DND-41 (cell line): Measurements from ENCODE around the gene EYA2.

Source experiments
- ATAC-seq: fragments of 200-7000 bp; cut with Tn5 transposase; 3 replicates; pipeline ENCODE4 v1.9.1; 2021; ENCODE audit warnings: low read depth; ENCODE audit not compliant: insufficient read depth
- DNase-seq: peaks from one replicate; pipeline ENCODE4 v3.0.0-alpha.2; 2020
- H2AFZ ChIP-seq: 2 replicates; pipeline ENCODE4 v1.6.0; 2012; ENCODE audit warnings: low read depth, low read length
- H3K27ac ChIP-seq: 2 replicates; pipeline ENCODE4 v1.5.1; 2012; ENCODE audit warnings: low read length, inconsistent platforms
- H3K27me3 ChIP-seq: fragments of 200-600 bp; sonication (generic); 2 replicates; pipeline ENCODE4 v1.6.0; 2012; ENCODE audit warnings: low read length, mild to moderate bottlenecking, inconsistent platforms; ENCODE audit not compliant: insufficient read depth, poor library complexity
- H3K36me3 ChIP-seq: 2 replicates; pipeline ENCODE4 v1.5.1; 2012; ENCODE audit warnings: low read length, inconsistent platforms; ENCODE audit not compliant: insufficient read depth
- H3K4me1 ChIP-seq: 2 replicates; pipeline ENCODE4 v1.5.1; 2012; ENCODE audit warnings: mild to moderate bottlenecking, low read length; ENCODE audit not compliant: insufficient read depth
- H3K4me2 ChIP-seq: 2 replicates; pipeline ENCODE4 v1.6.0; 2012; ENCODE audit warnings: mild to moderate bottlenecking, moderate library complexity, low read length, inconsistent platforms; ENCODE audit not compliant: insufficient read depth
- H3K4me3 ChIP-seq, 2 experiments: fragments of 200-600 bp in 1 of 2; shearing (Covaris generic) in 1 of 2; 2 replicates each; pipeline ENCODE4 v1.5.1; 2012 to 2016; ENCODE audit warnings: inconsistent platforms in 2 of 2, low read length in 2 of 2, mild to moderate bottlenecking in 2 of 2, low read depth in 1 of 2, moderate library complexity in 1 of 2
- H3K79me2 ChIP-seq: 2 replicates; pipeline ENCODE4 v1.6.0; 2012; ENCODE audit warnings: low read length, inconsistent platforms; ENCODE audit not compliant: insufficient read depth
- H3K9ac ChIP-seq: 2 replicates; pipeline ENCODE4 v1.6.0; 2012; ENCODE audit warnings: low read depth, mild to moderate bottlenecking, inconsistent platforms, low read length, moderate library complexity
- H3K9me3 ChIP-seq: 2 replicates; pipeline ENCODE4 v1.5.1; 2012; ENCODE audit warnings: low read length, moderate library complexity, mild to moderate bottlenecking, inconsistent platforms; ENCODE audit not compliant: insufficient read depth, severe bottlenecking
- H4K20me1 ChIP-seq: 2 replicates; pipeline ENCODE4 v1.6.0; 2012; ENCODE audit warnings: low read length; ENCODE audit not compliant: insufficient read depth
- CTCF ChIP-seq: IDR thresholded peaks from 2 replicates; pipeline ENCODE4 v1.5.1; 2012; ENCODE audit warnings: borderline replicate concordance, low read length, moderate library complexity, mild to moderate bottlenecking; ENCODE audit not compliant: poor library complexity, severe bottlenecking; ENCODE audit errors: extremely low read depth
- EZH2 ChIP-seq: IDR thresholded peaks from 3 replicates; pipeline ENCODE4 v1.6.1; 2012; ENCODE audit warnings: borderline replicate concordance, low read depth, mild to moderate bottlenecking, moderate library complexity, low read length, inconsistent platforms; ENCODE audit not compliant: severe bottlenecking

EYA2 gene

GRCh38 chr20:47233333-47234188, 338.9 kb downstream of the EYA2 start:
- Histone ChIP-seq H3K4me3 (no peak overlapping the region), H3K9me3 (no peaks in the 10 kb centered on the region), H3K27ac (no peak overlapping the region), H3K4me2 (no peak overlapping the region), H3K36me3 (peaks cover 95% of the 10 kb centered on the region), H3K27me3 (no peaks in the 10 kb centered on the region), H3K4me1 (no peaks in the 10 kb centered on the region), H3K79me2 (no peaks in the 10 kb centered on the region), H4K20me1 (peaks cover 7% of the 10 kb centered on the region; the same call in 1 of the 2 replicates), H3K9ac (no peak overlapping the region), H2AFZ (no peak overlapping the region)
- DNase-seq (no peak), ATAC-seq (no peak)
- TF ChIP-seq EZH2 (no peak), CTCF (no peak)

- H3K36me3 ChIP-seq, result peaks cover 94% of the 10 kb centered on the region
- H3K79me2 ChIP-seq, result no peaks in the 10 kb centered on the region
- TF ChIP-seq CTCF (no peak), EZH2 (no peak)
Measured at GRCh38 chr20:47235111-47235510, 340.5 kb downstream of the EYA2 start.

GRCh38 chr20:47235853-47236638, 341.4 kb downstream of the EYA2 start:
- DNase-seq, result no peak
- Histone ChIP-seq H3K4me3 (no peak overlapping the region), H3K79me2 (no peaks in the 10 kb centered on the region), H3K4me1 (no peaks in the 10 kb centered on the region), H3K36me3 (peaks cover 85% of the 10 kb centered on the region), H4K20me1 (peaks cover 11% of the 10 kb centered on the region; the same call in 1 of the 2 replicates), H3K9ac (no peak overlapping the region), H3K27me3 (no peaks in the 10 kb centered on the region), H3K4me2 (no peak overlapping the region), H2AFZ (no peak overlapping the region), H3K27ac (no peak overlapping the region), H3K9me3 (no peaks in the 10 kb centered on the region)
- TF ChIP-seq EZH2, result no peak
- TF ChIP-seq CTCF, result no peak
- ATAC-seq, result no peak

More at GRCh38 chr20:47235111-47235510, 340.5 kb downstream of the EYA2 start:
- Histone ChIP-seq H3K9me3 (no peaks in the 10 kb centered on the region), H3K4me1 (no peaks in the 10 kb centered on the region), H3K4me2 (no peak overlapping the region), H3K4me3 (no peak overlapping the region), H4K20me1 (peaks cover 11% of the 10 kb centered on the region; the same call in 1 of the 2 replicates), H3K9ac (no peak overlapping the region), H3K27ac (no peak overlapping the region), H3K27me3 (no peaks in the 10 kb centered on the region), H2AFZ (no peak overlapping the region)
- no peak for ATAC-seq
- DNase-seq, result no peak
